Melanocyte of skin (primary cell): ENCODE results near the gene BRI3. TPM values are rescaled to one million over a fixed set of nuclear protein-coding genes. Genes with fewer than 3 reads are reported as not detected.

Experiments
- total RNA-seq, 2 donors: library from RNA; depleted of rRNA; stranded (reverse); fragments of >200 nt; gene quantifications; 2 replicates each; pipeline ENCODE4 v1.2.3, GENCODE V29; 2012

Gene BRI3
- total RNA-seq, result 10 to 100 TPM; 50.9 to 92.2 TPM

GRCh38 chr7:98280791-98281756, at the start of gene BRI3:
BRI3 (plus strand) TSS chr7:98281686; CDS start chr7:98281796, 110 bp downstream.

GRCh38 chr7:98251601-98252424, 29.7 kb upstream of the BRI3 start, which contains the start of gene TECPR1:
TECPR1 (minus strand) TSS chr7:98252232; CDS start chr7:98246146, 6,086 bp downstream.

Other genes starting within 250 kb of the BRI3 start
- gene LMTK2, start 174.8 kb upstream of the BRI3 start, total RNA-seq, result 1 to 10 TPM; 8.7 to 10.0 TPM
- under 1 TPM in 1 of 2 donors, not detected in 1; 0.33 TPM for gene BHLHA15, start 70.2 kb upstream of the BRI3 start, total RNA-seq
- 10 to 100 TPM; 15.3 to 24.8 TPM for gene TECPR1, start 29.5 kb upstream of the BRI3 start, total RNA-seq
- gene BAIAP2L1, start 119.4 kb downstream of the BRI3 start, total RNA-seq, result 10 to 100 TPM; 11.0 to 14.8 TPM